Stimulated activated CD4-positive, alpha-beta T cell treated with anti-CD3 and anti-CD28 coated beads, TNF-alpha, amount 100 ng/mL, for 1 hour (primary cell): ENCODE data around the gene SLC25A48.

Experiments used
- DNase-seq, 3 donors: peaks; one replicate each; pipeline ENCODE4 v3.0.0-alpha.2; 2020; ENCODE audit warnings: low read depth in 3 of 3, low spot score in 1 of 3

SLC25A48 gene

GRCh38 chr5:135916638-135917263 lies 82.3 kb downstream of the SLC25A48 start:
- DNase-seq = no peak

GRCh38 chr5:135920199-135920598 lies 85.7 kb downstream of the SLC25A48 start:
- DNase-seq = no peak

GRCh38 chr5:135921388-135921787 lies 86.9 kb downstream of the SLC25A48 start:
- no peak for DNase-seq

GRCh38 chr5:135930029-135930948 lies 95.8 kb downstream of the SLC25A48 start:
- no peak for DNase-seq

GRCh38 chr5:135930949-135931295 lies 96.5 kb downstream of the SLC25A48 start:
- no peak for DNase-seq

GRCh38 chr5:135934939-135935338 lies 100.5 kb downstream of the SLC25A48 start:
- DNase-seq = no peak

- DNase-seq = no peak
These were observed 102.9 kb downstream of the SLC25A48 start for GRCh38 chr5:135937245-135937911.
